ENCODE results near the gene PLPPR3. TPM values are rescaled to one million over a fixed set of nuclear protein-coding genes. Genes with fewer than 3 reads are reported as not detected.
A peak's percentile ranks its signal among the peaks of the same experiment; 100 is the strongest.
"Not testable (repeated sequence)": the region's sequence is repeated elsewhere in the genome, so short reads cannot be mapped to it uniquely, and the experiment has no call there.

Gene PLPPR3
- total RNA-seq, 2 donors from 2014 or later = not detected

- intact Hi-C loops (cut with DNase I, micrococcal nuclease) = no loop called here
- DNase-seq = no peak
- no peak for ATAC-seq
Observed at GRCh38 chr19:835210-835810, 13.6 kb upstream of the PLPPR3 start.

GRCh38 chr19:834216-834615 is 12.5 kb upstream of the PLPPR3 start:
- DNase-seq = no peak
- ATAC-seq = no peak
- intact Hi-C loops (cut with DNase I, micrococcal nuclease) = no loop called here

- DNase-seq (no peak), ATAC-seq (no peak)
- intact Hi-C loops (cut with DNase I, micrococcal nuclease) = no loop called here
Observed at GRCh38 chr19:831407-832369, 9.9 kb upstream of the PLPPR3 start.

GRCh38 chr19:829129-829758 is 7.5 kb upstream of the PLPPR3 start:
- no peak for DNase-seq
- intact Hi-C loops (cut with DNase I, micrococcal nuclease) = no loop called here
- ATAC-seq = no peak

- peak; percentile 43 to 49 for DNase-seq
Observed at GRCh38 chr19:827710-828321, 6.1 kb upstream of the PLPPR3 start, which contains the start of gene AZU1. TSS of gene AZU1 (plus strand) at chr19:827837. CDS start at chr19:827847, 10 bp downstream.

GRCh38 chr19:827314-827709 is 5.6 kb upstream of the PLPPR3 start:
- ATAC-seq (no peak), DNase-seq (no peak)
- intact Hi-C loops (cut with DNase I, micrococcal nuclease) = no loop called here

More at GRCh38 chr19:827710-828321, 6.1 kb upstream of the PLPPR3 start, which contains the start of gene AZU1:
- intact Hi-C loops (cut with DNase I, micrococcal nuclease) = no loop called here
- ATAC-seq = peak; percentile 85

GRCh38 chr19:825897-826644 is 4.3 kb upstream of the PLPPR3 start:
- DNase-seq (no peak), ATAC-seq (no peak)
- intact Hi-C loops (cut with DNase I, micrococcal nuclease) = no loop called here

GRCh38 chr19:824885-825284 is 3.1 kb upstream of the PLPPR3 start:
- no peak for DNase-seq
- ATAC-seq = no peak
- intact Hi-C loops (cut with DNase I, micrococcal nuclease) = no loop called here

GRCh38 chr19:823565-824121 is 1.9 kb upstream of the PLPPR3 start:
- no peak for DNase-seq
- intact Hi-C loops (cut with DNase I, micrococcal nuclease) = no loop called here

GRCh38 chr19:821231-821824 is 427 bp downstream of the PLPPR3 start:
- no peak for DNase-seq
- intact Hi-C loops (cut with DNase I, micrococcal nuclease) = no loop called here
- no peak for ATAC-seq

More at GRCh38 chr19:823565-824121, 1.9 kb upstream of the PLPPR3 start:
- ATAC-seq = peak; percentile 66

GRCh38 chr19:820212-820611 is 1.5 kb downstream of the PLPPR3 start:
- DNase-seq; intact Hi-C loops (cut with DNase I, micrococcal nuclease); ATAC-seq: not testable (repeated sequence)

- ATAC-seq = no peak
- no peak for DNase-seq
- intact Hi-C loops (cut with DNase I, micrococcal nuclease) = no loop called here
Observed at GRCh38 chr19:816500-816857, 5.3 kb downstream of the PLPPR3 start.

- no peak for ATAC-seq
- intact Hi-C loops (cut with DNase I, micrococcal nuclease) = no loop called here
Observed at GRCh38 chr19:815775-816499, 5.8 kb downstream of the PLPPR3 start.

GRCh38 chr19:815079-815774 is 6.5 kb downstream of the PLPPR3 start:
- intact Hi-C loops (cut with DNase I, micrococcal nuclease) = no loop called here

More at GRCh38 chr19:815775-816499, 5.8 kb downstream of the PLPPR3 start:
- no peak for DNase-seq

GRCh38 chr19:814152-815078 is 7.3 kb downstream of the PLPPR3 start:
- intact Hi-C loops (cut with DNase I, micrococcal nuclease) = no loop called here
- ATAC-seq (peak; percentile 11), DNase-seq (no peak)

More at GRCh38 chr19:815079-815774, 6.5 kb downstream of the PLPPR3 start:
- DNase-seq (no peak), ATAC-seq (peak; percentile 5)
